Panc1 (cell line): ENCODE measurements around the gene ITLN1. TPM values are rescaled to one million over a fixed set of nuclear protein-coding genes. Genes with fewer than 3 reads are reported as not detected.
A peak's percentile ranks its signal among the peaks of the same experiment; 100 is the strongest.

Experiments used
- ATAC-seq: fragments of 200-7000 bp; cut with Tn5 transposase; 2 replicates; pipeline ENCODE4 v1.9.1; 2020; ENCODE audit warnings: mild to moderate bottlenecking, moderate library complexity
- BruUV-seq: library from RNA; stranded (reverse); fragments of 400-500 nt; replicated peaks from 2 replicates; lab custom pipeline; 2021; lab: Mats Ljungman, UMichigan
- CTCF ChIA-PET: fragments of 300-600 bp; sonication (Branson Sonifier 250); formaldehyde crosslinking; loops from one replicate; lab custom pipeline; 2022; ENCODE audit warnings: antibody characterized with exemption; lab: Charles Lee
- POLR2A ChIA-PET: fragments of 300-600 bp; sonication (Branson Sonifier 250); formaldehyde crosslinking; loops from one replicate; lab custom pipeline; 2022; ENCODE audit warnings: antibody characterized with exemption; lab: Charles Lee
- DNase-seq: peaks from one replicate; pipeline ENCODE4 v3.0.0-alpha.2; 2010; ENCODE audit warnings: low read depth, low spot score
- H3K27ac ChIP-seq: 2 replicates; pipeline ENCODE4 v1.5.1; 2011; ENCODE audit warnings: mild to moderate bottlenecking, low read length, inconsistent platforms
- H3K27me3 ChIP-seq: fragments of 200-500 bp; sonication (Bioruptor generic); 2 replicates; pipeline ENCODE4 v1.6.0; 2014; ENCODE audit warnings: low read length, inconsistent platforms; ENCODE audit not compliant: control insufficient read depth, insufficient read depth
- H3K36me3 ChIP-seq: fragments of 200-500 bp; sonication (Bioruptor generic); 2 replicates; pipeline ENCODE4 v1.5.1; 2014; ENCODE audit warnings: inconsistent platforms, mild to moderate bottlenecking, low read length, moderate library complexity; ENCODE audit not compliant: control insufficient read depth, insufficient read depth
- H3K4me1 ChIP-seq: 2 replicates; pipeline ENCODE4 v1.5.1; 2011; ENCODE audit warnings: inconsistent platforms, mild to moderate bottlenecking, low read length, moderate library complexity; ENCODE audit not compliant: control insufficient read depth, insufficient read depth
- H3K4me3 ChIP-seq, 2 experiments: 2 replicates each; pipeline ENCODE4 v1.5.1; 2011 to 2012; ENCODE audit warnings: low read depth in 2 of 2, low read length in 2 of 2, mild to moderate bottlenecking in 2 of 2, inconsistent platforms in 1 of 2, moderate library complexity in 1 of 2
- H3K9me3 ChIP-seq: fragments of 200-500 bp; sonication (Bioruptor generic); 2 replicates; pipeline ENCODE4 v1.5.1; 2014; ENCODE audit warnings: low read depth, mild to moderate bottlenecking, inconsistent platforms, low read length, moderate library complexity; ENCODE audit not compliant: control insufficient read depth, insufficient read depth
- POLR2AphosphoS5 ChIP-seq: IDR thresholded peaks from 2 replicates; pipeline ENCODE4 v1.6.1; 2012; ENCODE audit warnings: mild to moderate bottlenecking, low read depth, low read length, moderate library complexity
- SIN3A ChIP-seq: IDR thresholded peaks from 2 replicates; pipeline ENCODE4 v1.6.1; 2012; ENCODE audit warnings: low read depth, mild to moderate bottlenecking, low read length, moderate library complexity, borderline replicate concordance; ENCODE audit not compliant: insufficient read depth
- TCF7L2 ChIP-seq: IDR thresholded peaks from 2 replicates; pipeline ENCODE4 v1.6.1; 2011; ENCODE audit warnings: mild to moderate bottlenecking, low read depth, low read length, inconsistent platforms
- in situ Hi-C: cut with HindIII; loops from 2 replicates; pipeline ENCODE4 v1.10.0; 2016; ENCODE audit warnings: low sequenced_read_pairs, low pct_unique_long_range_greater_than_20kb
- intact Hi-C: fragments of 100-400 bp; cut with micrococcal nuclease; formaldehyde crosslinking; loops from one replicate; pipeline ENCODE4 v1.10.0; 2022; ENCODE audit not compliant: unreplicated experiment
- total RNA-seq: library from RNA; stranded (reverse); gene quantifications from one replicate; pipeline ENCODE4 v1.2.1, GENCODE V29; 2021; ENCODE audit not compliant: unreplicated experiment
- TF ChIP-seq, protein P1 (sequence below): fragments of 450-650 bp; IDR thresholded peaks from 2 replicates; pipeline ENCODE4 v1.5.1; 2017; ENCODE audit warnings: mild to moderate bottlenecking
- TF ChIP-seq, protein P2 (sequence below), 2 experiments: IDR thresholded peaks; 2 replicates each; pipeline ENCODE4 v1.6.1; 2011 to 2012; ENCODE audit warnings: low read depth in 2 of 2, control low read depth in 1 of 2, low read length in 1 of 2, mild to moderate bottlenecking in 1 of 2, moderate library complexity in 1 of 2; ENCODE audit not compliant: insufficient read depth in 1 of 2

The ITLN1 gene
- total RNA-seq, 1 experiment from 2014 or later, result not detected

DNA sequence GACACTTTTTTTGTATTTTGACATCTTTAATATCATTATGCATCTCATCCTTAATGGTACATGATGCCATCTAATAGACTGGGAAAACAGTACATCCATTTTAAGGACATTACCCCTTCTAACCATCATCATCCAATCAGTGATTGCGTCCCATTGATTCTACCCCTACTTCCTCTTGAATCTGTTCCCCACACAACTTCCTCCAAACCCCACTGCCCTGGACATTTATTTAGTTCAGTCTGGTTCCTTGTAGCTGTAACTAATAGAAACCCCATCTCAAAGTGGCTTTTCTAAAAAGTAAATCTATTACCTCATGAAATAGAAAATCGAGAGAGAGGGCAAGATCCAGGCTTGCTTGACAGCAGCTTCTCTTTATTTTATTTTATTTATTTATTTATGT, 2.1 kb upstream of the ITLN1 start:
- ATAC-seq (no peak), DNase-seq (no peak)
- BruUV-seq, result no TSS peak
- ChIA-PET CTCF (no interaction called here), POLR2A (no interaction called here)
- H3K9me3 ChIP-seq, result no peaks in the 10 kb centered on the region
- TF ChIP-seq POLR2AphosphoS5 (no peak), SIN3A (no peak), TCF7L2 (no peak)
- TF ChIP-seq, protein P1, sequence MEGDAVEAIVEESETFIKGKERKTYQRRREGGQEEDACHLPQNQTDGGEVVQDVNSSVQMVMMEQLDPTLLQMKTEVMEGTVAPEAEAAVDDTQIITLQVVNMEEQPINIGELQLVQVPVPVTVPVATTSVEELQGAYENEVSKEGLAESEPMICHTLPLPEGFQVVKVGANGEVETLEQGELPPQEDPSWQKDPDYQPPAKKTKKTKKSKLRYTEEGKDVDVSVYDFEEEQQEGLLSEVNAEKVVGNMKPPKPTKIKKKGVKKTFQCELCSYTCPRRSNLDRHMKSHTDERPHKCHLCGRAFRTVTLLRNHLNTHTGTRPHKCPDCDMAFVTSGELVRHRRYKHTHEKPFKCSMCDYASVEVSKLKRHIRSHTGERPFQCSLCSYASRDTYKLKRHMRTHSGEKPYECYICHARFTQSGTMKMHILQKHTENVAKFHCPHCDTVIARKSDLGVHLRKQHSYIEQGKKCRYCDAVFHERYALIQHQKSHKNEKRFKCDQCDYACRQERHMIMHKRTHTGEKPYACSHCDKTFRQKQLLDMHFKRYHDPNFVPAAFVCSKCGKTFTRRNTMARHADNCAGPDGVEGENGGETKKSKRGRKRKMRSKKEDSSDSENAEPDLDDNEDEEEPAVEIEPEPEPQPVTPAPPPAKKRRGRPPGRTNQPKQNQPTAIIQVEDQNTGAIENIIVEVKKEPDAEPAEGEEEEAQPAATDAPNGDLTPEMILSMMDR, result no peak
- TF ChIP-seq, protein P2, sequence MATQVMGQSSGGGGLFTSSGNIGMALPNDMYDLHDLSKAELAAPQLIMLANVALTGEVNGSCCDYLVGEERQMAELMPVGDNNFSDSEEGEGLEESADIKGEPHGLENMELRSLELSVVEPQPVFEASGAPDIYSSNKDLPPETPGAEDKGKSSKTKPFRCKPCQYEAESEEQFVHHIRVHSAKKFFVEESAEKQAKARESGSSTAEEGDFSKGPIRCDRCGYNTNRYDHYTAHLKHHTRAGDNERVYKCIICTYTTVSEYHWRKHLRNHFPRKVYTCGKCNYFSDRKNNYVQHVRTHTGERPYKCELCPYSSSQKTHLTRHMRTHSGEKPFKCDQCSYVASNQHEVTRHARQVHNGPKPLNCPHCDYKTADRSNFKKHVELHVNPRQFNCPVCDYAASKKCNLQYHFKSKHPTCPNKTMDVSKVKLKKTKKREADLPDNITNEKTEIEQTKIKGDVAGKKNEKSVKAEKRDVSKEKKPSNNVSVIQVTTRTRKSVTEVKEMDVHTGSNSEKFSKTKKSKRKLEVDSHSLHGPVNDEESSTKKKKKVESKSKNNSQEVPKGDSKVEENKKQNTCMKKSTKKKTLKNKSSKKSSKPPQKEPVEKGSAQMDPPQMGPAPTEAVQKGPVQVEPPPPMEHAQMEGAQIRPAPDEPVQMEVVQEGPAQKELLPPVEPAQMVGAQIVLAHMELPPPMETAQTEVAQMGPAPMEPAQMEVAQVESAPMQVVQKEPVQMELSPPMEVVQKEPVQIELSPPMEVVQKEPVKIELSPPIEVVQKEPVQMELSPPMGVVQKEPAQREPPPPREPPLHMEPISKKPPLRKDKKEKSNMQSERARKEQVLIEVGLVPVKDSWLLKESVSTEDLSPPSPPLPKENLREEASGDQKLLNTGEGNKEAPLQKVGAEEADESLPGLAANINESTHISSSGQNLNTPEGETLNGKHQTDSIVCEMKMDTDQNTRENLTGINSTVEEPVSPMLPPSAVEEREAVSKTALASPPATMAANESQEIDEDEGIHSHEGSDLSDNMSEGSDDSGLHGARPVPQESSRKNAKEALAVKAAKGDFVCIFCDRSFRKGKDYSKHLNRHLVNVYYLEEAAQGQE (IDR thresholded peaks at IDR 0.05; ENCODE audit: insufficient read depth in 1 of 2, low read depth in 2 of 2, low read length in 1 of 2), result no peak
- in situ Hi-C loops, result no loop called here
- H3K36me3 ChIP-seq, result no peaks in the 10 kb centered on the region
- no peak overlapping the region for H3K27ac ChIP-seq
- H3K27me3 ChIP-seq, result 0 out of 2 replicates have a peak, but pooled peaks cover 2% of the 10 kb centered on the region
- intact Hi-C loops, result no loop called here
- H3K4me3 ChIP-seq, result no peak overlapping the region
- no peaks in the 10 kb centered on the region for H3K4me1 ChIP-seq

DNA sequence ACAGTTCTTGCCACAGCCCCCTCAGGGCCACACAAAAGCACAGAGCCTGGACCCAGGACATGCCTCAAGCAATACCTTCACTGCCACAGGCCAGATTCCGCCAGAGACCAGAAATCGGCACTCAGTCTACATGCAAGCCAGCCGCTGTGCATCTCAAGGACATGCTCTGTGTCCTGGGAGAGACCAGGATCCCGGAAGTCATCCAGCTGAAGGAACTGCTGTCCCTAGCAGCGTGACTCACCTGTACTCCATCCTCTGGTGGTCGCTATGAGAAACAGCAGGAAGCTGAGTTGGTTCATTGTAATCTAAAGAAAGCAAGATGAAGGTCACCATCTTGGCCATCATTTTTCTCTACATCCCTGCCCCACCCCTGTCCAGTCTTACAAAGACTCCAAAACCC, 401 bp downstream of the ITLN1 start:
- no TSS peak for BruUV-seq
- peak; percentile 56; the same call in 1 of the 2 replicates for ATAC-seq

More for the DNA sequence above, 401 bp downstream of the ITLN1 start:
- Histone ChIP-seq H3K27me3 (0 out of 2 replicates have a peak, but pooled peaks cover 2% of the 10 kb centered on the region), H3K9me3 (no peaks in the 10 kb centered on the region), H3K36me3 (no peaks in the 10 kb centered on the region), H3K4me3 (no peak overlapping the region), H3K4me1 (no peaks in the 10 kb centered on the region), H3K27ac (no peak overlapping the region)
- CTCF ChIA-PET, result no interaction called here
- in situ Hi-C loops (no loop called here), intact Hi-C loops (no loop called here)
- TF ChIP-seq, protein P1, result no peak
- TF ChIP-seq POLR2AphosphoS5 (no peak), SIN3A (no peak), TCF7L2 (no peak)
- TF ChIP-seq, protein P2 (IDR thresholded peaks at IDR 0.05; ENCODE audit: insufficient read depth in 1 of 2, low read depth in 2 of 2, low read length in 1 of 2), result no peak
- no peak for DNase-seq
- POLR2A ChIA-PET, result no interaction called here
